H1 (cell line): ENCODE data around the gene SMAD7.

Source experiments
- BCL11A ChIP-seq, 2 experiments: IDR thresholded peaks; one replicate each; pipeline ENCODE4 v1.6.1; 2011; ENCODE audit warnings: low read depth in 2 of 2, low read length in 2 of 2, mild to moderate bottlenecking in 2 of 2
- CEBPB ChIP-seq: IDR thresholded peaks from 2 replicates; pipeline ENCODE4 v1.6.1; 2012; ENCODE audit warnings: low read depth, low read length
- EZH2 ChIP-seq: fragments of 200-600 bp; sonication (generic); IDR thresholded peaks from 2 replicates; pipeline ENCODE4 v1.7.1; 2012; ENCODE audit warnings: low read depth, mild to moderate bottlenecking, moderate library complexity, low read length, inconsistent platforms; ENCODE audit not compliant: severe bottlenecking
- KDM5A ChIP-seq: fragments of 200-600 bp; IDR thresholded peaks from 2 replicates; pipeline ENCODE4 v1.7.1; 2012; ENCODE audit warnings: mild to moderate bottlenecking, low read length, inconsistent platforms, mixed read lengths
- NANOG ChIP-seq: IDR thresholded peaks from 2 replicates; pipeline ENCODE4 v1.6.1; 2011; ENCODE audit warnings: low read length, low read depth, mild to moderate bottlenecking, inconsistent platforms; ENCODE audit not compliant: insufficient read depth, poor library complexity, severe bottlenecking
- POLR2A ChIP-seq, 2 experiments: IDR thresholded peaks; 1 replicate in 1 of 2; 2 replicates in 1 of 2; pipeline ENCODE4 v1.6.1; 2011; ENCODE audit warnings: low read depth in 2 of 2, low read length in 2 of 2, mild to moderate bottlenecking in 2 of 2; ENCODE audit errors: control extremely low read depth in 1 of 2
- TAF1 ChIP-seq: IDR thresholded peaks from 2 replicates; pipeline ENCODE4 v1.6.1; 2011; ENCODE audit warnings: mild to moderate bottlenecking, low read depth, low read length
- TF ChIP-seq, protein P1 (sequence below), 3 experiments: IDR thresholded peaks; 1 replicate in 2 of 3; 2 replicates in 1 of 3; pipeline versions ENCODE4 v1.5.1 to v1.6.1; 2011; ENCODE audit warnings: low read length in 3 of 3, mild to moderate bottlenecking in 3 of 3, inconsistent platforms in 2 of 3, low read depth in 1 of 3, moderate library complexity in 1 of 3; ENCODE audit not compliant: insufficient read depth in 1 of 3; ENCODE audit errors: control extremely low read depth in 1 of 3

DNA sequence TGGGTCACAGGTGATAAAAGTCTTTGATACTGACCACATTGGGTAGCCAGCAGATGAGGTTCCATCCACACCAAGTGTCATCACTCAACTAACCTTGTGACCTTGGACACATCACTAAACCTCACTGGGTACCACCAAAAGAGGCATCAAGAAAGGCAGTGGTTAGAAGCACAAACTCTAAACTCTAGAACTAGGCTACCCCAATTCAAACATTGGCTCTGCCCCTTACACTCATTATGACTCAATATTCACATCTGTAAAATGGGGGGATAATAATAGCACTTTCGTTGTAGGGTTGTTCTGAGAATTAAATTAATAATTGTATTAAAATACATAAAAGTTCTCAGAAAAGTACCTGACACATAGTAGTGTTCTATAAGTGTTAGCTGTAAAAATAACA lies 15.8 kb upstream of the SMAD7 start:
- TF ChIP-seq, protein P1, sequence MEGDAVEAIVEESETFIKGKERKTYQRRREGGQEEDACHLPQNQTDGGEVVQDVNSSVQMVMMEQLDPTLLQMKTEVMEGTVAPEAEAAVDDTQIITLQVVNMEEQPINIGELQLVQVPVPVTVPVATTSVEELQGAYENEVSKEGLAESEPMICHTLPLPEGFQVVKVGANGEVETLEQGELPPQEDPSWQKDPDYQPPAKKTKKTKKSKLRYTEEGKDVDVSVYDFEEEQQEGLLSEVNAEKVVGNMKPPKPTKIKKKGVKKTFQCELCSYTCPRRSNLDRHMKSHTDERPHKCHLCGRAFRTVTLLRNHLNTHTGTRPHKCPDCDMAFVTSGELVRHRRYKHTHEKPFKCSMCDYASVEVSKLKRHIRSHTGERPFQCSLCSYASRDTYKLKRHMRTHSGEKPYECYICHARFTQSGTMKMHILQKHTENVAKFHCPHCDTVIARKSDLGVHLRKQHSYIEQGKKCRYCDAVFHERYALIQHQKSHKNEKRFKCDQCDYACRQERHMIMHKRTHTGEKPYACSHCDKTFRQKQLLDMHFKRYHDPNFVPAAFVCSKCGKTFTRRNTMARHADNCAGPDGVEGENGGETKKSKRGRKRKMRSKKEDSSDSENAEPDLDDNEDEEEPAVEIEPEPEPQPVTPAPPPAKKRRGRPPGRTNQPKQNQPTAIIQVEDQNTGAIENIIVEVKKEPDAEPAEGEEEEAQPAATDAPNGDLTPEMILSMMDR (IDR thresholded peaks at IDR 0.05; ENCODE audit: control extremely low read depth in 1 of 3, insufficient read depth in 1 of 3, low read depth in 1 of 3, low read length in 3 of 3), result no peak
- TF ChIP-seq EZH2, result no peak
- TF ChIP-seq TAF1, result no peak
- TF ChIP-seq CEBPB, result no peak
- TF ChIP-seq NANOG, result no peak
- TF ChIP-seq POLR2A (IDR thresholded peaks at IDR 0.05; ENCODE audit: control extremely low read depth in 1 of 2, low read depth in 2 of 2, low read length in 2 of 2), result no peak
- TF ChIP-seq BCL11A (IDR thresholded peaks at IDR 0.05; ENCODE audit: low read depth in 2 of 2, low read length in 2 of 2), result no peak
- TF ChIP-seq KDM5A, result no peak
